K562 (cell line): ENCODE data around the gene HNRNPF. TPM values are rescaled to one million over a fixed set of nuclear protein-coding genes. Genes with fewer than 3 reads are reported as not detected.

Source experiments
- BCL6 ChIP-seq: fragments of 250-450 bp; sonication (Bioruptor Pico); IDR thresholded peaks from 2 replicates; pipeline ENCODE4 v1.4.0; 2020
- CAMTA2 ChIP-seq: fragments of 250-450 bp; sonication (Bioruptor Pico); conservative IDR thresholded peaks from 2 replicates; pipeline ENCODE4 v1.5.1; 2022
- CSDE1 ChIP-seq, 2 experiments: fragments of 450-650 bp; IDR thresholded peaks; 2 replicates each; pipeline ENCODE4 v1.6.1; 2016; ENCODE audit warnings: mild to moderate bottlenecking in 1 of 2
- DEAF1 ChIP-seq: fragments of 450-650 bp; formaldehyde crosslinking; IDR thresholded peaks from 2 replicates; pipeline ENCODE4 v1.4.0; 2020; ENCODE audit warnings: mild to moderate bottlenecking, moderate library complexity
- DIDO1 ChIP-seq: fragments of 450-650 bp; IDR thresholded peaks from 2 replicates; pipeline ENCODE4 v1.6.1; 2016; ENCODE audit warnings: low read depth, missing biosample characterization, missing genetic modification characterization
- ETS2 ChIP-seq: IDR thresholded peaks from 2 replicates; pipeline ENCODE4 v1.6.1; 2016; ENCODE audit warnings: borderline replicate concordance, missing genetic modification characterization, mild to moderate bottlenecking, moderate library complexity, missing compliant biosample characterization; ENCODE audit not compliant: poor library complexity, severe bottlenecking
- FOXK2 ChIP-seq, 2 experiments: fragments of 450-650 bp; IDR thresholded peaks in 1 of 2; conservative IDR thresholded peaks in 1 of 2; 2 replicates each; pipeline ENCODE4 v1.6.1; 2016; ENCODE audit warnings: low read depth in 2 of 2, mild to moderate bottlenecking in 1 of 2
- HES1 ChIP-seq: fragments of 450-650 bp; IDR thresholded peaks from 2 replicates; pipeline ENCODE4 v1.6.1; 2016; ENCODE audit warnings: low read depth, mild to moderate bottlenecking, moderate library complexity
- MYNN ChIP-seq, 2 experiments: sonication (generic); formaldehyde crosslinking in 1 of 2; IDR thresholded peaks; 2 replicates each; pipeline versions ENCODE4 v1.5.0 to v1.6.1; 2016 to 2020; ENCODE audit warnings: antibody characterized with exemption in 1 of 2, missing genetic modification reagents in 1 of 2
- NR1H2 ChIP-seq: sonication (generic); formaldehyde crosslinking; IDR thresholded peaks from 2 replicates; pipeline ENCODE4 v1.4.0; 2020; ENCODE audit warnings: mild to moderate bottlenecking, missing genetic modification reagents
- NRF1 ChIP-seq, 2 experiments: fragments of 450-650 bp; IDR thresholded peaks in 1 of 2; conservative IDR thresholded peaks in 1 of 2; 2 replicates each; pipeline ENCODE4 v1.6.1; 2014; ENCODE audit warnings: mild to moderate bottlenecking in 2 of 2
- POLR2A ChIP-seq: fragments of 450-650 bp; conservative IDR thresholded peaks from 2 replicates; pipeline ENCODE4 v1.6.1; 2016
- POLR2AphosphoS5 ChIP-seq: IDR thresholded peaks from 2 replicates; pipeline ENCODE4 v1.6.1; 2011; ENCODE audit warnings: mild to moderate bottlenecking, low read depth, low read length, moderate library complexity; ENCODE audit not compliant: control insufficient read depth, insufficient read depth
- POLR2B ChIP-seq: fragments of 450-650 bp; IDR thresholded peaks from 2 replicates; pipeline ENCODE4 v1.6.1; 2018; ENCODE audit warnings: low read depth; ENCODE audit not compliant: partially characterized antibody
- SNIP1 ChIP-seq: fragments of 450-650 bp; IDR thresholded peaks from 2 replicates; pipeline ENCODE4 v1.7.1; 2017; ENCODE audit warnings: low read depth, mild to moderate bottlenecking
- SNRNP70 ChIP-seq: fragments of 200-400 bp; formaldehyde crosslinking; optimal IDR thresholded peaks from 2 replicates; pipeline ENCODE3; 2017; ENCODE audit warnings: low read depth, low read length
- TRIM24 ChIP-seq, 2 experiments: fragments of 450-650 bp; IDR thresholded peaks; 2 replicates each; pipeline ENCODE4 v1.6.1; 2016
- U2AF2 ChIP-seq: fragments of 200-400 bp; formaldehyde crosslinking; optimal IDR thresholded peaks from 2 replicates; pipeline ENCODE3; 2017; ENCODE audit warnings: low read depth, mild to moderate bottlenecking, low read length
- ZBTB9 ChIP-seq: fragments of 450-650 bp; formaldehyde crosslinking; IDR thresholded peaks from 2 replicates; pipeline ENCODE4 v1.4.0; 2020; ENCODE audit warnings: mild to moderate bottlenecking, moderate library complexity
- ZC3H11A ChIP-seq: IDR thresholded peaks from 2 replicates; pipeline ENCODE4 v1.6.1; 2012; ENCODE audit warnings: low read depth, low read length, improper control_type of control experiment
- ZNF174 ChIP-seq: fragments of 250-450 bp; sonication (Bioruptor Pico); IDR thresholded peaks from 2 replicates; pipeline ENCODE4 v1.4.0; 2020; ENCODE audit warnings: mild to moderate bottlenecking
- ZNF263 ChIP-seq: sonication (generic); formaldehyde crosslinking; IDR thresholded peaks from 2 replicates; pipeline ENCODE4 v1.8.0; 2022; ENCODE audit warnings: mild to moderate bottlenecking, missing genetic modification reagents, borderline replicate concordance
- ZNF57 ChIP-seq: fragments of 450-650 bp; formaldehyde crosslinking; IDR thresholded peaks from 2 replicates; pipeline ENCODE4 v1.4.0; 2020; ENCODE audit warnings: mild to moderate bottlenecking, moderate library complexity
- ZNF639 ChIP-seq, 2 experiments: fragments of 200-800 bp in 1 of 2; sonication (Bioruptor generic) in 1 of 2; sonication (generic) in 1 of 2; formaldehyde crosslinking in 1 of 2; IDR thresholded peaks in 1 of 2; conservative IDR thresholded peaks in 1 of 2; 2 replicates each; pipeline versions ENCODE4 v1.5.0 to v1.6.1; 2016 to 2020; ENCODE audit warnings: missing compliant biosample characterization in 1 of 2, missing genetic modification characterization in 1 of 2, missing genetic modification reagents in 1 of 2
- polyA plus RNA-seq, 8 experiments: library from polyadenylated mRNA; depleted of rRNA in 4 of 8; stranded (reverse) in 5 of 8; unstranded in 3 of 8; fragments of >200 nt; fragmentation: Nextera tagmentation in 2 of 8; fragmentation: Illumina TruSeq in 1 of 8; extraction: Ambion mirVana in 2 of 8; extraction: Trizol in 1 of 8; gene quantifications; 2 replicates each; pipeline versions ENCODE4 v1.2.1 to v1.2.3, GENCODE V29; 2011 to 2014; ENCODE audit warnings: inconsistent platforms in 1 of 8, missing spikeins in 1 of 8
- total RNA-seq, 7 experiments: library from RNA; depleted of rRNA in 6 of 7; stranded (reverse); fragments of >200 nt in 6 of 7; fragmentation: Illumina TruSeq in 2 of 7; extraction: Trizol in 2 of 7; gene quantifications; 2 replicates each; pipeline versions ENCODE4 v1.2.1 to v1.2.3, GENCODE V29; 2011 to 2021; ENCODE audit warnings: low replicate concordance in 1 of 7

HNRNPF gene
- total and polyA plus RNA-seq, 9 of the 15 experiments (the other 6 are each of a cell fraction or from before 2014, with no cell fraction given): 192 to 489 (median 416) TPM

GRCh38 chr10:43407576-43408330 is 1.2 kb downstream of the HNRNPF start (continued):
- no peak for TF ChIP-seq DEAF1 (CRISPR knock-in tag)
- no peak for TF ChIP-seq ZNF57 (CRISPR knock-in tag)
- no peak for TF ChIP-seq DIDO1 (tag)
- peak in 1 of 2 experiments; percentile 83; a peak in 3 of 4 replicates for TF ChIP-seq TRIM24 (IDR thresholded peaks at IDR 0.05)
- TF ChIP-seq NRF1 (conservative IDR thresholded peaks at IDR 0.05 in 1 of 2, IDR thresholded peaks at IDR 0.05 in 1 of 2): no peak; a peak in 1 of 4 replicates
- no peak for TF ChIP-seq SNRNP70
- no peak for TF ChIP-seq BCL6
- TF ChIP-seq SNIP1: peak; percentile 63; the same call in 1 of the 2 replicates
- TF ChIP-seq ZNF639 (CRISPR knock-in tag; conservative IDR thresholded peaks at IDR 0.05 in 1 of 2, IDR thresholded peaks at IDR 0.05 in 1 of 2): peak in 1 of 2 experiments; percentile 82; a peak in 1 of 4 replicates
- TF ChIP-seq POLR2A: peak; percentile 99
- TF ChIP-seq POLR2B: peak; percentile 98
- no peak for TF ChIP-seq ZNF263
- no peak for TF ChIP-seq ZBTB9 (CRISPR knock-in tag)
- TF ChIP-seq NR1H2 (CRISPR knock-in tag): no peak
- peak; percentile 47 to 64; a peak in 3 of 4 replicates for TF ChIP-seq FOXK2 (conservative IDR thresholded peaks at IDR 0.05 in 1 of 2, IDR thresholded peaks at IDR 0.05 in 1 of 2; ENCODE audit: low read depth in 2 of 2)
- no peak; the same call in 1 of the 2 replicates for TF ChIP-seq HES1
- TF ChIP-seq CAMTA2 (CRISPR knock-in tag): no peak
- peak; percentile 98 for TF ChIP-seq POLR2AphosphoS5
- no peak for TF ChIP-seq CSDE1 (IDR thresholded peaks at IDR 0.05)
- TF ChIP-seq ZC3H11A: 0 out of 2 replicates have a peak, but pooled peaks have one; percentile 22
- no peak for TF ChIP-seq ETS2
- no peak for TF ChIP-seq U2AF2
- no peak for TF ChIP-seq ZNF174 (CRISPR knock-in tag)
- TF ChIP-seq MYNN (IDR thresholded peaks at IDR 0.05): peak; percentile 40; the same call in 1 of the 2 replicates
- TF ChIP-seq MYNN (CRISPR knock-in tag; IDR thresholded peaks at IDR 0.05): no peak
